ENCODE data around the gene CABCOCO1.
A peak's percentile ranks its signal among the peaks of the same experiment; 100 is the strongest.
"Not testable (repeated sequence)": the region's sequence is repeated elsewhere in the genome, so short reads cannot be mapped to it uniquely, and the experiment has no call there.

Gene CABCOCO1

GRCh38 chr10:61719906-61720305, 57.2 kb downstream of the CABCOCO1 start:
- DNase-seq: no peak

- no peak for DNase-seq
These were observed 58.7 kb downstream of the CABCOCO1 start for GRCh38 chr10:61721431-61721830.

- DNase-seq: not testable (repeated sequence)
These were observed 62.5 kb downstream of the CABCOCO1 start for GRCh38 chr10:61725221-61725620.

GRCh38 chr10:61729596-61729995, 66.9 kb downstream of the CABCOCO1 start:
- no peak for DNase-seq

- no peak for DNase-seq
These were observed 67.9 kb downstream of the CABCOCO1 start for GRCh38 chr10:61730671-61731070.

- DNase-seq: no peak
These were observed 68.9 kb downstream of the CABCOCO1 start for GRCh38 chr10:61731638-61732037.

- DNase-seq: no peak
These were observed 70.0 kb downstream of the CABCOCO1 start for GRCh38 chr10:61732629-61733278.

GRCh38 chr10:61733358-61733940, 70.7 kb downstream of the CABCOCO1 start:
- peak in 1 of 2 experiments; percentile 47 for DNase-seq

GRCh38 chr10:61735882-61736281, 73.2 kb downstream of the CABCOCO1 start:
- no peak for DNase-seq

GRCh38 chr10:61737455-61737854, 74.7 kb downstream of the CABCOCO1 start:
- DNase-seq: not testable (repeated sequence)

GRCh38 chr10:61742812-61743211, 80.1 kb downstream of the CABCOCO1 start:
- DNase-seq: no peak

- DNase-seq: peak in 1 of 2 experiments; percentile 60
These were observed 81.7 kb downstream of the CABCOCO1 start for GRCh38 chr10:61744469-61744868.

- DNase-seq: no peak
These were observed 83.6 kb downstream of the CABCOCO1 start for GRCh38 chr10:61746377-61746776.

GRCh38 chr10:61747307-61747706, 84.6 kb downstream of the CABCOCO1 start:
- no peak for DNase-seq

- no peak for DNase-seq
These were observed 86.6 kb downstream of the CABCOCO1 start for GRCh38 chr10:61749291-61749690.

GRCh38 chr10:61750943-61751471, 88.3 kb downstream of the CABCOCO1 start:
- peak; percentile 24 to 64 for DNase-seq

GRCh38 chr10:61751599-61751998, 88.9 kb downstream of the CABCOCO1 start:
- DNase-seq: no peak

GRCh38 chr10:61752111-61753011, 89.6 kb downstream of the CABCOCO1 start:
- DNase-seq: no peak

GRCh38 chr10:61753453-61753852, 90.7 kb downstream of the CABCOCO1 start:
- DNase-seq: no peak

- DNase-seq: peak; percentile 60 to 61
These were observed 92.1 kb downstream of the CABCOCO1 start for GRCh38 chr10:61754587-61755550.

GRCh38 chr10:61757001-61757400, 94.3 kb downstream of the CABCOCO1 start:
- DNase-seq: no peak
